Gastroesophageal sphincter (tissue), 4 donors: Measurements from ENCODE around the gene TMED10. TPM values are rescaled to one million over a fixed set of nuclear protein-coding genes. Genes with fewer than 3 reads are reported as not detected.

Experiments
- ATAC-seq: fragments of 150-250 bp; one replicate; pipeline ENCODE4 v1.9.1; 2016; ENCODE audit warnings: mild to moderate bottlenecking, moderate library complexity
- H3K27ac ChIP-seq, 4 donors: fragments of 200-600 bp; sonication (generic) in 3 of 4; 1 replicate in 3 of 4; 2 replicates in 1 of 4; pipeline ENCODE4 v1.5.1; 2016 to 2019
- H3K27me3 ChIP-seq: fragments of 200-600 bp; sonication (generic); one replicate; pipeline ENCODE4 v1.5.1; 2019
- H3K36me3 ChIP-seq, 2 donors: fragments of 200-600 bp; sonication (generic); one replicate each; pipeline ENCODE4 v1.5.1; 2019; ENCODE audit warnings: control low read depth in 1 of 2
- H3K4me1 ChIP-seq, 3 donors: fragments of 200-600 bp; sonication (generic); 1 replicate in 2 of 3; 2 replicates in 1 of 3; pipeline ENCODE4 v1.5.1; 2016 to 2019; ENCODE audit warnings: control low read depth in 2 of 3
- H3K4me3 ChIP-seq, 2 donors: fragments of 200-600 bp; sonication (generic); one replicate each; pipeline ENCODE4 v1.5.1; 2019; ENCODE audit warnings: mild to moderate bottlenecking in 1 of 2, moderate library complexity in 1 of 2
- H3K9me3 ChIP-seq, 3 donors: fragments of 200-600 bp; sonication (generic); one replicate each; pipeline ENCODE4 v1.5.1; 2017 to 2019; ENCODE audit warnings: control low read depth in 2 of 3
- CTCF ChIP-seq, 4 experiments: fragments of 200-600 bp in 2 of 4; fragments of 450-650 bp in 2 of 4; sonication (generic) in 1 of 4; IDR thresholded peaks; one replicate each; pipeline ENCODE4 v1.5.1; 2017 to 2019; ENCODE audit warnings: antibody characterized with exemption in 4 of 4, mild to moderate bottlenecking in 2 of 4, moderate library complexity in 2 of 4
- EP300 ChIP-seq: sonication (generic); formaldehyde crosslinking; IDR thresholded peaks from one replicate; pipeline ENCODE4 v1.6.1; 2017; ENCODE audit warnings: antibody characterized with exemption, mild to moderate bottlenecking
- POLR2A ChIP-seq, 2 donors: fragments of 450-650 bp; IDR thresholded peaks; one replicate each; pipeline ENCODE4 v1.6.1; 2017; ENCODE audit warnings: antibody characterized with exemption in 2 of 2, mild to moderate bottlenecking in 2 of 2, moderate library complexity in 1 of 2
- POLR2AphosphoS5 ChIP-seq: sonication (generic); formaldehyde crosslinking; IDR thresholded peaks from one replicate; pipeline ENCODE4 v1.6.1; 2017; ENCODE audit warnings: antibody characterized with exemption
- WGBS, 2 donors: methylation state at CpG; one replicate each; pipeline ENCODE4 v1.1.5; 2018; ENCODE audit warnings: low coverage in 1 of 2; 5-methylcytosine and 5-hydroxymethylcytosine counted together
- small RNA-seq, 4 donors: library from RNA; depleted of rRNA; stranded (forward); fragments of <200 nt; gene quantifications; one replicate each; pipeline ENCODE3, GENCODE V24; 2016
- total RNA-seq, 4 donors: library from RNA; depleted of rRNA; stranded (reverse); fragments of >200 nt; gene quantifications; one replicate each; pipeline ENCODE4 v1.1.0, GENCODE V29; 2016

Gene TMED10
- total RNA-seq, 4 donors from 2014 or later, result 140 to 241 (median 162) TPM

DNA sequence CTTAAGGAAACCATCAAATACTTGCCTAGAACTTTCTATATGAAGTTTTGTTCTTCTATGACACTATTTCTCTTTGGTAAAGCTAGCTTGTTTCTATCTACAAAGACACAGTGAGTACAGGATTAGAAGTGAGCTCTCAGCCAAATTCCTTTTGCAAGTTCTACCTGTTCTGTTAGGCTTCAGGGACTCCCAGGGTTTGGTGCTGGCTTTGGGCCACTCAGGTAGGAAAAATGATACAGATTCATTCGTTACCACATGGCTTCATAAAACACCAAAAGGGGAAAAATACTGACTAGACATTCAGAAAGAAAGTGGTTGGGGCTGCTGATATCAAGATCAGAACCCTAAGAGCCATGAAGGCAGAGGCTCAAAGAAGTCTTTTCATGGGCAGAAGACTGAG is 93.1 kb downstream of the TMED10 start:
- H3K4me3 ChIP-seq, result no peak overlapping the region
- H3K9me3 ChIP-seq, result no peaks in the 10 kb centered on the region
- peaks cover 0 to 25% (median 10%) of the 10 kb centered on the region in 3 donors for H3K4me1 ChIP-seq
- H3K27me3 ChIP-seq, result no peaks in the 10 kb centered on the region
- H3K27ac ChIP-seq, result peak overlapping the region in 1 of 4 donors; percentile 33
- TF ChIP-seq POLR2A (IDR thresholded peaks at IDR 0.05) (no peak), CTCF (IDR thresholded peaks at IDR 0.05) (no peak), POLR2AphosphoS5 (no peak), EP300 (no peak)
- no peak for ATAC-seq
- WGBS, 2 donors, result 80 to 100% methylated on average over 1 of the region's 1 CpG
- peaks cover 3 to 51% of the 10 kb centered on the region in 2 donors for H3K36me3 ChIP-seq

GRCh38 chr14:75081660-75082229 is 94.7 kb downstream of the TMED10 start:
- H3K27ac ChIP-seq, result peak overlapping the region in 3 of 4 donors; percentile 58 to 67 (median 65)
- peaks cover 0 to 25% (median 10%) of the 10 kb centered on the region in 3 donors for H3K4me1 ChIP-seq
- H3K27me3 ChIP-seq, result no peaks in the 10 kb centered on the region
- WGBS, 2 donors, result 0 to 18% methylated on average over 2 of the region's 2 CpGs
- no peak for TF ChIP-seq EP300
- no peak for TF ChIP-seq POLR2A (IDR thresholded peaks at IDR 0.05)
- no peak for TF ChIP-seq POLR2AphosphoS5
- TF ChIP-seq CTCF (IDR thresholded peaks at IDR 0.05), result no peak
- peaks cover 0 to 42% of the 10 kb centered on the region in 2 donors for H3K36me3 ChIP-seq
- H3K4me3 ChIP-seq, result no peak overlapping the region
- no peaks in the 10 kb centered on the region for H3K9me3 ChIP-seq
- ATAC-seq, result no peak

Small RNA genes lying within 50 kb of the gene (small RNA-seq; reads per million reads assigned to genes)
- gene HIF1AP1 (0 reads per million in 4 donors), gene RNU4ATAC14P (0 reads per million in 4 donors)

Other genes starting within 250 kb of the TMED10 start
- 10 to 100 TPM; 11.2 to 21.0 (median 16.5) TPM for gene PGF, start 221.0 kb downstream of the TMED10 start, total RNA-seq
- 10 to 100 TPM; 28.1 to 56.2 (median 36.6) TPM for gene EIF2B2, start 173.7 kb downstream of the TMED10 start, total RNA-seq
- gene MLH3, start 125.1 kb downstream of the TMED10 start, total RNA-seq, result 10 to 100 TPM; 29.0 to 76.1 (median 32.2) TPM
- gene ACYP1, start 112.6 kb downstream of the TMED10 start, total RNA-seq, result 10 to 100 TPM; 13.8 to 20.8 (median 17.1) TPM
- 1 to 10 TPM; 4.4 to 8.0 (median 5.1) TPM for gene ZC2HC1C, start 107.0 kb downstream of the TMED10 start, total RNA-seq
- gene NEK9, start 49.6 kb downstream of the TMED10 start, total RNA-seq, result 10 to 100 TPM; 34.2 to 95.4 (median 85.9) TPM
- gene FOS, start 102.2 kb upstream of the TMED10 start, total RNA-seq, result 100 to 1,000 TPM in 3 of 4 donors, 10 to 100 TPM in 1; 78.0 to 286 (median 179) TPM